Measurements from ENCODE around the gene THAP5. TPM values are rescaled to one million over a fixed set of nuclear protein-coding genes. Genes with fewer than 3 reads are reported as not detected.
"Not testable (repeated sequence)": the region's sequence is repeated elsewhere in the genome, so short reads cannot be mapped to it uniquely, and the experiment has no call there.

THAP5 gene
- total RNA-seq, 4 donors from 2014 or later: 32.2 to 48.3 (median 38.9) TPM

GRCh38 chr7:108557191-108557590, 12.3 kb downstream of the THAP5 start:
- H3K4me3 ChIP-seq (replicated peaks in 1 of 3): no peak overlapping the region
- no peak overlapping the region for H3K27ac ChIP-seq
- no peaks in the 10 kb centered on the region for H3K27me3 ChIP-seq
- intact Hi-C loops (cut with DNase I): no loop called here
- no peaks in the 10 kb centered on the region for H3K36me3 ChIP-seq
- H3K4me1 ChIP-seq: no peaks in the 10 kb centered on the region
- no peaks in the 10 kb centered on the region for H3K9me3 ChIP-seq
- no peak for DNase-seq
- TF ChIP-seq CTCF (IDR thresholded peaks at IDR 0.05) (no peak), POLR2A (IDR thresholded peaks at IDR 0.05) (no peak)
- WGBS, 2 donors: 95 to 98% methylated on average over 3 of the region's 3 CpGs

DNA sequence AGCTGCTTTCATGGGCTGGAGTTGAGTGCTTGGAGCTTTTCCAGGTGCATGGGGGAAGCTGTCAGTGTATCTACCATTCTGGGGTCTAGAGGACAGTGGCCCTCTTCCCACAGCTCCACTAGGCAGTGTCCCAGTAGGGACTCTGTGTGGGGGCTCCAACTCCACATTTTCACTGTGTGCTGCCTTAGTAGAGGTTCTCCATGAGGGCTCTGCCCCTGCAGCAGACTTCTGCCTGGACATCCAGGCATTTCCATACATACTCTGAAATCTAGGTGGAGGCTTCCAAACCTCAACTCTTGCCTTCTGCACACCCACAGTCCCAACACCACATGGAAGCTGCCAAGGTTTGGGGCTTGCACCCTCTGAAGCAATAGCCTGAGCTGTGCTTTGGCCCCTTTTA, 12.8 kb downstream of the THAP5 start:
- H3K4me1 ChIP-seq; DNase-seq; H3K27me3 ChIP-seq; H3K4me3 ChIP-seq (replicated peaks in 1 of 3); H3K9me3 ChIP-seq; intact Hi-C loops (cut with DNase I); H3K36me3 ChIP-seq; H3K27ac ChIP-seq: not testable (repeated sequence)

DNA sequence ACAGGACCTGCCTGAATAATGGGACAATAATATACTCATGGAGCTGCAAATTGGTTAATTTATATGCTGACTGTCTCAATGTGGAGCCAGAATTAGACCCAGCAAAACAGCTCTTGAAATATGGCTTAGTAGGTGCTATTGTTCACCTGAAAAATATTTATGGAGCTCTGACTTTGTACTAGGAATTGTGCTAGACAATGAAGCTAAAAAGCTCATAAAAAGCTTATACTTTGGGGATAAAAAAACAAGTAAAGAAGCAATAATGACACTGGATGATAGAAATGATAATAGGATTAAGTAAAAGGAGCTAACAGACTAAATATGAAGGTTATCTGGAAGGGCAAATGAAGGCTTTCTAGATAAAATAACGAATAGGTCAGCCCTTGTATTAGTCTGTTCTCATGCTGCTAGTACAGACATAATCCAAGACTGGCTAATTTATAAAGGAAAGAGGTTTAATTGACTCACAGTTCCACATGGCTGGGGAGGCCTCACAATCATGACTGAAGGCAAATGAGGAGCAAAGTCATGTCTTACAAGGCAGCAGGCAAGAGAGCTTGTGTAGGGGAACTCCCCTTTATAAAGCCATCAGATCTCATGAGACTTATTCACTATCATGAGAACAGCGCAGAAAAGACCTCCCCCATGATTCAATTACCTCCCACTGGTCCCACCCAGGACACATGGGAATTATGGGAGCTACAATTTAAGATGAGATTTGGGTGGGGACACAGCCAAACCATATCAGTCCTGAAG, 21.2 kb downstream of the THAP5 start:
- 90 to 95% methylated on average over 2 of the region's 2 CpGs for WGBS, 2 donors
- H3K27ac ChIP-seq; H3K36me3 ChIP-seq; H3K9me3 ChIP-seq; H3K4me3 ChIP-seq (replicated peaks in 1 of 3); DNase-seq; H3K27me3 ChIP-seq; H3K4me1 ChIP-seq; intact Hi-C loops (cut with DNase I): not testable (repeated sequence)

- no peak for TF ChIP-seq POLR2A (IDR thresholded peaks at IDR 0.05)
- TF ChIP-seq CTCF (IDR thresholded peaks at IDR 0.05): no peak
- Histone ChIP-seq H3K27me3 (no peaks in the 10 kb centered on the region), H3K27ac (no peak overlapping the region), H3K9me3 (no peaks in the 10 kb centered on the region), H3K36me3 (no peaks in the 10 kb centered on the region), H3K4me1 (no peaks in the 10 kb centered on the region), H3K4me3 (replicated peaks in 1 of 3) (no peak overlapping the region)
- 74 to 78% methylated on average over 2 of the region's 2 CpGs for WGBS, 2 donors
- intact Hi-C loops (cut with DNase I): no loop called here
- DNase-seq: no peak
Observed at GRCh38 chr7:108541478-108541877, 28.0 kb downstream of the THAP5 start.

GRCh38 chr7:108538685-108539084, 30.8 kb downstream of the THAP5 start:
- H3K9me3 ChIP-seq; H3K4me3 ChIP-seq (replicated peaks in 1 of 3); DNase-seq; intact Hi-C loops (cut with DNase I); H3K27me3 ChIP-seq; H3K27ac ChIP-seq; H3K4me1 ChIP-seq; H3K36me3 ChIP-seq: not testable (repeated sequence)
- 93 to 96% methylated on average over 4 of the region's 4 CpGs for WGBS, 2 donors

- H3K27me3 ChIP-seq; H3K36me3 ChIP-seq; DNase-seq; intact Hi-C loops (cut with DNase I); H3K27ac ChIP-seq; H3K4me1 ChIP-seq; H3K9me3 ChIP-seq; H3K4me3 ChIP-seq (replicated peaks in 1 of 3): not testable (repeated sequence)
- 73 to 82% methylated on average over 2 of the region's 2 CpGs for WGBS, 2 donors
Observed at GRCh38 chr7:108538236-108538635, 31.3 kb downstream of the THAP5 start.

GRCh38 chr7:108537229-108537628, 32.3 kb downstream of the THAP5 start:
- H3K4me3 ChIP-seq (replicated peaks in 1 of 3): no peak overlapping the region

More at GRCh38 chr7:108537229-108537628, 32.3 kb downstream of the THAP5 start:
- DNase-seq: no peak
- TF ChIP-seq CTCF (IDR thresholded peaks at IDR 0.05): no peak
- no peak for TF ChIP-seq POLR2A (IDR thresholded peaks at IDR 0.05)
- Histone ChIP-seq H3K36me3 (no peaks in the 10 kb centered on the region), H3K9me3 (no peaks in the 10 kb centered on the region), H3K4me1 (no peaks in the 10 kb centered on the region), H3K27ac (no peak overlapping the region), H3K27me3 (no peaks in the 10 kb centered on the region)
- intact Hi-C loops (cut with DNase I): no loop called here
- 58 to 79% methylated on average over 2 of the region's 2 CpGs for WGBS, 2 donors

All from thyroid gland (tissue), 4 donors.